GM12873 (cell line): Measurements from ENCODE around the gene CCS.

Source experiments
- TF ChIP-seq, protein P1 (sequence below): IDR thresholded peaks from 2 replicates; pipeline ENCODE4 v1.5.1; 2012; ENCODE audit warnings: low read depth, mild to moderate bottlenecking, moderate library complexity, low read length, control low read depth; ENCODE audit not compliant: insufficient read depth; ENCODE audit errors: missing control alignments

CCS gene

DNA sequence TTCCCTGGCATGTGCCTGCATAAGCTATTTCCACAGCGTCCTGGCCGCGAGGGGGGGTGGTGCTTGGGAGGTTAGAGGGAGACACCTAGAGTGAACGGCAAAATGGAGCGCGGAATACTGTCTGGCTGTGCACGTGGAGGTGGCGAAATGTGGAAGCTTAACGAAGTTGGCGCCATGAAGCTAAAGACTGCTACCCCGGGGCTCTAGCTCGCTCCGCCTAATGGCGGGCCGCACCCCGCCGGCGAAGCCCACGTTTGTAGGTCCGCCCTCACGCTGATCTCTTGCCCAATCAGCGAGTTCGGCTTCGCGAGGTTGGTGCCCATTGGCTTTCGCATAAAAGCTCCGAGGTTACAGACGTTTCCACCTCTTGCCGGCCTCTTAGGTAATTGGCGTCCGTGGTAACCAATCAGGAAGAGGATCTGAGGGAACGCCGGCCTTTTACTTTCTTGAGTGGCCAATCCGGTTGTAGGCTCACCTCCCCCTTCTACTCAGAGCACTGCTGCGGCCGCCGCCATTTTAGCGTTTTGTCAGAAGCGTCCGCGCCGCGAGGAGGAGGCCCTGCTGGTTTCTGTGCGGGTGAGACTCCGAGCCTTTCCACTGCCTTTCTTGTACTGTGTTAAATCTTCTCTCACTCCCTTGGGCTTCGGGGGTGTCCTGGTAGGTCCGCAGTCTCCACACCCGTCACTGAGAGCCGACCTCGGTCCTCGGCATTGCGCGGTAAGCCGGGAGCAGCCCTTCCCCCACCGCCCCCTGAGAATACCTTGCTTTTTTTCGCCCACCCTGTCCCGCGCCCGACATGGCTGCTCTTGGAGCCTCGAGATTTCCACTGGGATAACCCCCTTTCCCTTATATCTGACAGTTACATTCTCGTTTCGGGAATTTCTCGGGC, 45.4 kb downstream of the CCS start, which contains the start of gene RBM4:
Gene RBM4, plus strand, starts transcription at position 527 of the 889 bp plus-strand sequence. CDS start 1,009 bp downstream, outside the sequence.
- TF ChIP-seq, protein P1, sequence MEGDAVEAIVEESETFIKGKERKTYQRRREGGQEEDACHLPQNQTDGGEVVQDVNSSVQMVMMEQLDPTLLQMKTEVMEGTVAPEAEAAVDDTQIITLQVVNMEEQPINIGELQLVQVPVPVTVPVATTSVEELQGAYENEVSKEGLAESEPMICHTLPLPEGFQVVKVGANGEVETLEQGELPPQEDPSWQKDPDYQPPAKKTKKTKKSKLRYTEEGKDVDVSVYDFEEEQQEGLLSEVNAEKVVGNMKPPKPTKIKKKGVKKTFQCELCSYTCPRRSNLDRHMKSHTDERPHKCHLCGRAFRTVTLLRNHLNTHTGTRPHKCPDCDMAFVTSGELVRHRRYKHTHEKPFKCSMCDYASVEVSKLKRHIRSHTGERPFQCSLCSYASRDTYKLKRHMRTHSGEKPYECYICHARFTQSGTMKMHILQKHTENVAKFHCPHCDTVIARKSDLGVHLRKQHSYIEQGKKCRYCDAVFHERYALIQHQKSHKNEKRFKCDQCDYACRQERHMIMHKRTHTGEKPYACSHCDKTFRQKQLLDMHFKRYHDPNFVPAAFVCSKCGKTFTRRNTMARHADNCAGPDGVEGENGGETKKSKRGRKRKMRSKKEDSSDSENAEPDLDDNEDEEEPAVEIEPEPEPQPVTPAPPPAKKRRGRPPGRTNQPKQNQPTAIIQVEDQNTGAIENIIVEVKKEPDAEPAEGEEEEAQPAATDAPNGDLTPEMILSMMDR: peak; percentile 33

DNA sequence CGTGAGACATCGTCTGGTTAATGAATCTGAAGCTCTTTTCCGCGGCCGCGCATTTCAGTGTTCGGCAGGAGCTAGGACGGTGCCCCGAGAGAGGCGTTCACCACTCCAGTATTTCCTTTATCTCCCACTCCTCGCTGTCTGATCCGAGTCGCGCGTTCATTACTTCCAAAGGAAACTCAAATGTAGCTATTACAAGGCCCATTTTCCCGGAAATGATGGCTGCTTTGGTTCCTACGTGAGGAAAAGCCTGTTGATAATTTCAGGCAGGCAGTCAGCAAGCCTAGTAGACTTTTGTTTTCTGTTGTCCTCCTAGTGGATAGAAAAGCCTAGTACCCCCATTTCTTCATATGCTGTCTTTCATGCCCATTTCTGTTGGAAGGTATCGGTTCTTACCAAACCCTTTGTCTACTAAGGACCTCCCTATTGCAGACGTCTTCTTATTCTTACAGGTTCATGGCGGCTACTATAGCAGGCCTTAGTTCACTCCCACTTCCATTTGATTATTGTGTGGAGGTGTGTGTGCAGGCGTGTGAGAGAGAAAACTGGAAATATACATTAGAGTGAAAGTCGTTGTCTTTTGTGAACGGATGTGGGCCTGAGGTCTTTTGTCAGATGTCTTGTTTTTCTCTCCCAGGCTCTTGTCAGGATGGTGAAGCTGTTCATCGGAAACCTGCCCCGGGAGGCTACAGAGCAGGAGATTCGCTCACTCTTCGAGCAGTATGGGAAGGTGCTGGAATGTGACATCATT, 46.3 kb downstream of the CCS start:
- TF ChIP-seq, protein P1: peak; percentile 33

- TF ChIP-seq, protein P1: no peak
Measured at GRCh38 chr11:66641834-66642233, 48.8 kb downstream of the CCS start.

DNA sequence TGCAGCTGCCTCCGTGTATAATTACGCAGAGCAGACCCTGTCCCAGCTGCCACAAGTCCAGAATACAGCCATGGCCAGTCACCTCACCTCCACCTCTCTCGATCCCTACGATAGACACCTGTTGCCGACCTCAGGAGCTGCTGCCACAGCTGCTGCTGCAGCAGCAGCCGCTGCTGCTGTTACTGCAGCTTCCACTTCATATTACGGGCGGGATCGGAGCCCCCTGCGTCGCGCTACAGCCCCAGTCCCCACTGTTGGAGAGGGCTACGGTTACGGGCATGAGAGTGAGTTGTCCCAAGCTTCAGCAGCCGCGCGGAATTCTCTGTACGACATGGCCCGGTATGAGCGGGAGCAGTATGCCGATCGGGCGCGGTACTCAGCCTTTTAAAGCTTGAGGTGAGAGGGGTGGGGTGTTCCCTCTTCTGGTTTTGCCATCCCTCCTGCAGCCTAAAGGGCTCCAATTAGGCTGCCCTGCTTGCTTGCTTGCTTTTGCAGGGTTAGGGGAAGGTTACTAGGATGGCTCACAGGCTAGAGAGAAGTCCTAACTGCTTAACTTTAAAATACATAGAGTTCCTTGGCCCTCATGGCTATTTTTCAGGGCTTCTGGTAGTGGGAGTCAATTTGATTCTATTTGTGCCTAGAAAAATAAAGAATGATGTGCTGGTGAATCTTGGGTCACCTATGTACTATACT, 50.9 kb downstream of the CCS start:
- TF ChIP-seq, protein P1: no peak

- TF ChIP-seq, protein P1: no peak
Measured at GRCh38 chr11:66646828-66647227, 53.8 kb downstream of the CCS start.

- TF ChIP-seq, protein P1: no peak
Measured at GRCh38 chr11:66649903-66650302, 56.9 kb downstream of the CCS start.
